Panc1 (cell line): ENCODE measurements around the gene PTGDS.

Experiments used
- CTCF ChIP-seq: fragments of 450-650 bp; IDR thresholded peaks from 2 replicates; pipeline ENCODE4 v1.5.1; 2017; ENCODE audit warnings: mild to moderate bottlenecking
- POLR2AphosphoS5 ChIP-seq: IDR thresholded peaks from 2 replicates; pipeline ENCODE4 v1.6.1; 2012; ENCODE audit warnings: mild to moderate bottlenecking, low read depth, low read length, moderate library complexity
- TCF7L2 ChIP-seq: IDR thresholded peaks from 2 replicates; pipeline ENCODE4 v1.6.1; 2011; ENCODE audit warnings: mild to moderate bottlenecking, low read depth, low read length, inconsistent platforms
- TF ChIP-seq, protein P1 (sequence below), 2 experiments: IDR thresholded peaks; 2 replicates each; pipeline ENCODE4 v1.6.1; 2011 to 2012; ENCODE audit warnings: low read depth in 2 of 2, control low read depth in 1 of 2, low read length in 1 of 2, mild to moderate bottlenecking in 1 of 2, moderate library complexity in 1 of 2; ENCODE audit not compliant: insufficient read depth in 1 of 2

DNA sequence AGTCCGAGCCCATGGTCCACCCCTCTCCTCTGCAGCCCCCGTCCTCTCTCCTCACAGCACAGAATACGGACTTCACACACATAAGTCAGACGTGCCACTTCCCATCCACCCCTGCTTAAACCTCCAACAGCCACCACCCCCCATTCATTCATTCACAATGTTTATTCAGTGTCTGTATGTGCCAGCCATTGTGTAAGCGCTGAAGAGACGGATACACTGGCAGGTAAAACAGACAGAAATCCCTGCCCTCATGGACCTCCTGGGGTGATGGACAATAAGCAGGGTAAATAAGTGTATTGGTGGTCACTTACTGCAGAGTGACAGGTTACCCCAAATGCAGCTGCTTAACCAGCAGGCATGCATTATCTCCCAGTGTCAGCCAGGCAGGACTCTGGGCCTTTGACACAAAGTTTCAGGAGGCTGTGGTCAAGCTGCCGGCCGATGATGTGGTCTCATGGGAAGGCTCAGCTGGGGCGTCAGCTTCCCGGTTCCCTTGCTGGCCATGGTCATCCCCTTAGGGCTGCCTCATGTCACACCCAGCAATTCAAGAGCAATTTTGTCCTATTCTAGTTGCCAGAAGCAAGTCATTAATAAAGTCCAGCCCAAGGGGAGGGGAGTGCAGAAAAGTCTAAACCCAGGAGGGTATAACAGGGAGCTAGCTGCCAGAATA, 13.1 kb downstream of the PTGDS start:
- no peak for TF ChIP-seq CTCF
- no peak for TF ChIP-seq TCF7L2
- TF ChIP-seq, protein P1, sequence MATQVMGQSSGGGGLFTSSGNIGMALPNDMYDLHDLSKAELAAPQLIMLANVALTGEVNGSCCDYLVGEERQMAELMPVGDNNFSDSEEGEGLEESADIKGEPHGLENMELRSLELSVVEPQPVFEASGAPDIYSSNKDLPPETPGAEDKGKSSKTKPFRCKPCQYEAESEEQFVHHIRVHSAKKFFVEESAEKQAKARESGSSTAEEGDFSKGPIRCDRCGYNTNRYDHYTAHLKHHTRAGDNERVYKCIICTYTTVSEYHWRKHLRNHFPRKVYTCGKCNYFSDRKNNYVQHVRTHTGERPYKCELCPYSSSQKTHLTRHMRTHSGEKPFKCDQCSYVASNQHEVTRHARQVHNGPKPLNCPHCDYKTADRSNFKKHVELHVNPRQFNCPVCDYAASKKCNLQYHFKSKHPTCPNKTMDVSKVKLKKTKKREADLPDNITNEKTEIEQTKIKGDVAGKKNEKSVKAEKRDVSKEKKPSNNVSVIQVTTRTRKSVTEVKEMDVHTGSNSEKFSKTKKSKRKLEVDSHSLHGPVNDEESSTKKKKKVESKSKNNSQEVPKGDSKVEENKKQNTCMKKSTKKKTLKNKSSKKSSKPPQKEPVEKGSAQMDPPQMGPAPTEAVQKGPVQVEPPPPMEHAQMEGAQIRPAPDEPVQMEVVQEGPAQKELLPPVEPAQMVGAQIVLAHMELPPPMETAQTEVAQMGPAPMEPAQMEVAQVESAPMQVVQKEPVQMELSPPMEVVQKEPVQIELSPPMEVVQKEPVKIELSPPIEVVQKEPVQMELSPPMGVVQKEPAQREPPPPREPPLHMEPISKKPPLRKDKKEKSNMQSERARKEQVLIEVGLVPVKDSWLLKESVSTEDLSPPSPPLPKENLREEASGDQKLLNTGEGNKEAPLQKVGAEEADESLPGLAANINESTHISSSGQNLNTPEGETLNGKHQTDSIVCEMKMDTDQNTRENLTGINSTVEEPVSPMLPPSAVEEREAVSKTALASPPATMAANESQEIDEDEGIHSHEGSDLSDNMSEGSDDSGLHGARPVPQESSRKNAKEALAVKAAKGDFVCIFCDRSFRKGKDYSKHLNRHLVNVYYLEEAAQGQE (IDR thresholded peaks at IDR 0.05; ENCODE audit: insufficient read depth in 1 of 2, low read depth in 2 of 2, low read length in 1 of 2), result no peak
- no peak for TF ChIP-seq POLR2AphosphoS5
